GM19395 (cell line): ENCODE measurements around the gene PYGM.
"Not testable (repeated sequence)": the region's sequence is repeated elsewhere in the genome, so short reads cannot be mapped to it uniquely, and the experiment has no call there.

ENCODE experiments used
- ATAC-seq: cut with Tn5 transposase; IDR thresholded peaks from one replicate; pipeline ENCODE4 v1.9.1; 2021; ENCODE audit warnings: mild to moderate bottlenecking, moderate library complexity; ENCODE audit not compliant: unreplicated experiment

The PYGM gene

GRCh38 chr11:64719406-64719805 is 40.4 kb downstream of the PYGM start:
- no peak for ATAC-seq

GRCh38 chr11:64718780-64719124 is 41.0 kb downstream of the PYGM start:
- ATAC-seq = no peak

GRCh38 chr11:64718084-64718779 is 41.5 kb downstream of the PYGM start:
- ATAC-seq = no peak

GRCh38 chr11:64717268-64717578 is 42.6 kb downstream of the PYGM start:
- ATAC-seq = no peak

GRCh38 chr11:64716473-64717267 is 43.1 kb downstream of the PYGM start:
- no peak for ATAC-seq

GRCh38 chr11:64715756-64716472 is 43.9 kb downstream of the PYGM start:
- no peak for ATAC-seq

GRCh38 chr11:64715110-64715509 is 44.7 kb downstream of the PYGM start:
- ATAC-seq = no peak

- no peak for ATAC-seq
Measured at GRCh38 chr11:64714666-64715065, 45.1 kb downstream of the PYGM start.

GRCh38 chr11:64713781-64714363 is 45.9 kb downstream of the PYGM start:
- ATAC-seq = no peak

- no peak for ATAC-seq
Measured at GRCh38 chr11:64713016-64713707, 46.6 kb downstream of the PYGM start.

GRCh38 chr11:64712430-64713015 is 47.3 kb downstream of the PYGM start:
- ATAC-seq = no peak

GRCh38 chr11:64711956-64712362 is 47.8 kb downstream of the PYGM start:
- ATAC-seq = no peak

GRCh38 chr11:64711138-64711955 is 48.4 kb downstream of the PYGM start:
- ATAC-seq = no peak

- ATAC-seq = no peak
Measured at GRCh38 chr11:64710418-64711137, 49.2 kb downstream of the PYGM start.

GRCh38 chr11:64705501-64705900 is 54.3 kb downstream of the PYGM start:
- ATAC-seq = no peak

- ATAC-seq = no peak
Measured at GRCh38 chr11:64703048-64703447, 56.7 kb downstream of the PYGM start.

GRCh38 chr11:64701956-64702355 is 57.8 kb downstream of the PYGM start:
- not testable (repeated sequence) for ATAC-seq

GRCh38 chr11:64698427-64698826 is 61.3 kb downstream of the PYGM start:
- no peak for ATAC-seq
